ENCODE measurements around the gene SGCD. TPM values are rescaled to one million over a fixed set of nuclear protein-coding genes. Genes with fewer than 3 reads are reported as not detected.
"Not testable (repeated sequence)": the region's sequence is repeated elsewhere in the genome, so short reads cannot be mapped to it uniquely, and the experiment has no call there.

Gene SGCD
- total RNA-seq, 4 donors from 2014 or later = 0.37 to 3.7 (median 2.4) TPM

- WGBS, 2 donors (ENCODE audit: low coverage in 1 of 2) = 87 to 89% methylated on average over 4 of the region's 4 CpGs
- no peaks in the 10 kb centered on the region for H3K36me3 ChIP-seq
- intact Hi-C loops (cut with DNase I; ENCODE audit: low total_unique reads) (no loop called here), in situ Hi-C loops (cut with MboI; ENCODE audit: low pct_ligation_motif_present in 1 of 4, low pct_unique_long_range_greater_than_20kb in 1 of 4, low sequenced_read_pairs in 3 of 4) (no loop called here)
- no peak for TF ChIP-seq CTCF (IDR thresholded peaks at IDR 0.05)
- TF ChIP-seq POLR2A (IDR thresholded peaks at IDR 0.05) = no peak
- TF ChIP-seq EP300 (IDR thresholded peaks at IDR 0.05; ENCODE audit: low read depth) = no peak
- no peak for TF ChIP-seq POLR2AphosphoS5 (IDR thresholded peaks at IDR 0.05)
- no peak overlapping the region for H3K27ac ChIP-seq
- H3K27me3 ChIP-seq = no peaks in the 10 kb centered on the region
- no peaks in the 10 kb centered on the region for H3K9me3 ChIP-seq
- DNase-seq = no peak
- no peaks in the 10 kb centered on the region for H3K4me1 ChIP-seq
- no peak overlapping the region for H3K4me3 ChIP-seq
These were observed 328.8 kb downstream of the SGCD start for GRCh38 chr5:156655732-156656131.

GRCh38 chr5:156664832-156665231 is 337.9 kb downstream of the SGCD start:
- H3K27me3 ChIP-seq; in situ Hi-C loops (cut with MboI; ENCODE audit: low pct_ligation_motif_present in 1 of 4, low pct_unique_long_range_greater_than_20kb in 1 of 4, low sequenced_read_pairs in 3 of 4); DNase-seq; H3K4me1 ChIP-seq; H3K27ac ChIP-seq; H3K36me3 ChIP-seq; intact Hi-C loops (cut with DNase I; ENCODE audit: low total_unique reads); H3K4me3 ChIP-seq; H3K9me3 ChIP-seq: not testable (repeated sequence)
- WGBS, 2 donors (ENCODE audit: low coverage in 1 of 2) = 86% methylated on average over 7 of the region's 10 CpGs; no CpG with 5 or more reads in 1 of the 2 donors
- peak in 3 of 5 experiments; percentile 13 to 40 (median 32) for TF ChIP-seq CTCF (IDR thresholded peaks at IDR 0.05)

- H3K9me3 ChIP-seq; H3K4me1 ChIP-seq; H3K36me3 ChIP-seq; in situ Hi-C loops (cut with MboI; ENCODE audit: low pct_ligation_motif_present in 1 of 4, low pct_unique_long_range_greater_than_20kb in 1 of 4, low sequenced_read_pairs in 3 of 4); H3K27me3 ChIP-seq; H3K27ac ChIP-seq; DNase-seq; H3K4me3 ChIP-seq; intact Hi-C loops (cut with DNase I; ENCODE audit: low total_unique reads): not testable (repeated sequence)
- no CpG with 5 or more reads among the region's 3 CpGs for WGBS, 2 donors (ENCODE audit: low coverage in 1 of 2)
These were observed 339.7 kb downstream of the SGCD start for GRCh38 chr5:156666686-156667085.

- H3K27me3 ChIP-seq = no peaks in the 10 kb centered on the region
- H3K27ac ChIP-seq = no peak overlapping the region
- no peak overlapping the region for H3K4me3 ChIP-seq
- H3K36me3 ChIP-seq = no peaks in the 10 kb centered on the region
- in situ Hi-C loops (cut with MboI; ENCODE audit: low pct_ligation_motif_present in 1 of 4, low pct_unique_long_range_greater_than_20kb in 1 of 4, low sequenced_read_pairs in 3 of 4) = no loop called here
- no peaks in the 10 kb centered on the region for H3K4me1 ChIP-seq
- no peak for DNase-seq
- intact Hi-C loops (cut with DNase I; ENCODE audit: low total_unique reads) = no loop called here
- TF ChIP-seq POLR2A (IDR thresholded peaks at IDR 0.05) (no peak), CTCF (IDR thresholded peaks at IDR 0.05) (no peak), EP300 (IDR thresholded peaks at IDR 0.05; ENCODE audit: low read depth) (no peak), POLR2AphosphoS5 (IDR thresholded peaks at IDR 0.05) (no peak)
- no peaks in the 10 kb centered on the region for H3K9me3 ChIP-seq
- 75 to 84% methylated on average over 2 to 3 of the region's 3 CpGs for WGBS, 2 donors (ENCODE audit: low coverage in 1 of 2)
These were observed 340.7 kb downstream of the SGCD start for GRCh38 chr5:156667616-156668015.

GRCh38 chr5:156669416-156669815 is 342.5 kb downstream of the SGCD start:
- no peaks in the 10 kb centered on the region for H3K4me1 ChIP-seq
- intact Hi-C loops (cut with DNase I; ENCODE audit: low total_unique reads) (no loop called here), in situ Hi-C loops (cut with MboI; ENCODE audit: low pct_ligation_motif_present in 1 of 4, low pct_unique_long_range_greater_than_20kb in 1 of 4, low sequenced_read_pairs in 3 of 4) (no loop called here)
- H3K27ac ChIP-seq = no peak overlapping the region
- H3K9me3 ChIP-seq = no peaks in the 10 kb centered on the region
- no peak for DNase-seq
- no peak for TF ChIP-seq CTCF (IDR thresholded peaks at IDR 0.05)
- no peak for TF ChIP-seq POLR2AphosphoS5 (IDR thresholded peaks at IDR 0.05)
- TF ChIP-seq EP300 (IDR thresholded peaks at IDR 0.05; ENCODE audit: low read depth) = no peak
- no peak for TF ChIP-seq POLR2A (IDR thresholded peaks at IDR 0.05)
- H3K36me3 ChIP-seq = no peaks in the 10 kb centered on the region
- H3K27me3 ChIP-seq = no peaks in the 10 kb centered on the region
- H3K4me3 ChIP-seq = no peak overlapping the region

Measured in transverse colon (tissue), 4 donors.